ENCODE measurements around the gene CTSV. TPM values are rescaled to one million over a fixed set of nuclear protein-coding genes. Genes with fewer than 3 reads are reported as not detected.
A peak's percentile ranks its signal among the peaks of the same experiment; 100 is the strongest.
"Not testable (repeated sequence)": the region's sequence is repeated elsewhere in the genome, so short reads cannot be mapped to it uniquely, and the experiment has no call there.

The CTSV gene
- total RNA-seq, 1 experiment from 2014 or later: 82.2 TPM

GRCh38 chr9:97002195-97002594, 36.7 kb downstream of the CTSV start:
- not testable (repeated sequence) for H4K20me1 ChIP-seq (ENCODE audit: control insufficient read depth, insufficient read depth, insufficient read length); H3T11ph ChIP-seq (ENCODE audit: low read length); H3K79me1 ChIP-seq (ENCODE audit: insufficient read depth, low read depth, low read length, poor library complexity, severe bottlenecking); H3K9me3 ChIP-seq (ENCODE audit: control insufficient read depth, low read depth, low read length); DNase-seq; H4K91ac ChIP-seq (ENCODE audit: insufficient read length, low read depth, low read length); H2AFZ ChIP-seq (ENCODE audit: low read length); H2BK120ac ChIP-seq (ENCODE audit: low read depth, low read length, poor library complexity, severe bottlenecking); H3K4me2 ChIP-seq (ENCODE audit: insufficient read depth, insufficient read length, low read length); H4K8ac ChIP-seq (replicated peaks; ENCODE audit: insufficient read length, low read depth, low read length); H3K9ac ChIP-seq (ENCODE audit: extremely low read depth, insufficient read length, low read length); H3K27ac Mint-ChIP-seq; H3K27me3 Mint-ChIP-seq (ENCODE audit: low read depth); H2BK20ac ChIP-seq (ENCODE audit: low read depth, low read length, poor library complexity, severe bottlenecking); H3K14ac ChIP-seq (ENCODE audit: insufficient read depth, low read length); H4K5ac ChIP-seq (ENCODE audit: insufficient read length, low read depth, low read length); H3K27me3 ChIP-seq (ENCODE audit: insufficient read depth, low read length); H3K4me1 ChIP-seq (ENCODE audit: insufficient read depth, low read length); H3K79me2 ChIP-seq (ENCODE audit: insufficient read depth, low read length); H2AK5ac ChIP-seq (ENCODE audit: insufficient read length, low read length); H2BK12ac ChIP-seq (ENCODE audit: insufficient read length, low read depth, low read length); H3K4ac ChIP-seq (ENCODE audit: low read depth, low read length); H3K23me2 ChIP-seq (ENCODE audit: insufficient read length, low read depth, low read length, poor library complexity, severe bottlenecking); H3K18ac ChIP-seq (ENCODE audit: insufficient read length, low read depth, low read length); H3K9me3 Mint-ChIP-seq; H2BK15ac ChIP-seq (ENCODE audit: low read depth, low read length); H3K27ac ChIP-seq (ENCODE audit: insufficient read length, low read depth, low read length); H3K36me3 Mint-ChIP-seq (ENCODE audit: insufficient read depth in 1 of 3, low read depth in 3 of 3); H3K23ac ChIP-seq (ENCODE audit: insufficient read length, low read depth, low read length); H3K56ac ChIP-seq (ENCODE audit: insufficient read length, low read depth, low read length); H3K4me3 Mint-ChIP-seq; H2BK5ac ChIP-seq (ENCODE audit: insufficient read length, low read length)
- H3K4me1 Mint-ChIP-seq: peaks cover 20 to 31% of the 10 kb centered on the region in 2 experiments

DNA sequence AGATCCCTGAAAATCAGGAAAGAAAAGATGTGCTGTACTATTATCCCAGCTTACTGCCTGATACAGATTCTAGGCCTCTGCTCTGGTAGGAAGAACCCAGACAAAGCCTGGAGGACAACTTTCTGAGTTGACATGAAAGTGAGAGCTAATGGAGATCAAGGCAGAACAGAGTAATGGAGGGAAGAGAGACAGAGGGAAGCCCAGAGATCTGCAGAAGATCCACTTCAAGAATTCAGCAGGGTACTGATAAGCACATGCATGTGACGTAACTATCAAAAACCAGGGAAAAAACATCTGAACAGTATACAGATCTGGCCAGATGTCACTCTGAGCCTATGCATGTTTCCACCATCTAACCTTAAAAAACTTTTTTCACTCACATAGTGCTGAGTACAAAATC, 37.6 kb downstream of the CTSV start:
- not testable (repeated sequence) for H3K56ac ChIP-seq (ENCODE audit: insufficient read length, low read depth, low read length); H3K14ac ChIP-seq (ENCODE audit: insufficient read depth, low read length); H3K4me1 ChIP-seq (ENCODE audit: insufficient read depth, low read length); H2BK20ac ChIP-seq (ENCODE audit: low read depth, low read length, poor library complexity, severe bottlenecking); H4K91ac ChIP-seq (ENCODE audit: insufficient read length, low read depth, low read length); H3K4me2 ChIP-seq (ENCODE audit: insufficient read depth, insufficient read length, low read length); H2BK15ac ChIP-seq (ENCODE audit: low read depth, low read length); H3K9me3 ChIP-seq (ENCODE audit: control insufficient read depth, low read depth, low read length); H3K9me3 Mint-ChIP-seq; H4K8ac ChIP-seq (replicated peaks; ENCODE audit: insufficient read length, low read depth, low read length); H3K27ac ChIP-seq (ENCODE audit: insufficient read length, low read depth, low read length); H3T11ph ChIP-seq (ENCODE audit: low read length); H2BK5ac ChIP-seq (ENCODE audit: insufficient read length, low read length); H3K23me2 ChIP-seq (ENCODE audit: insufficient read length, low read depth, low read length, poor library complexity, severe bottlenecking); H3K79me1 ChIP-seq (ENCODE audit: insufficient read depth, low read depth, low read length, poor library complexity, severe bottlenecking); H3K4ac ChIP-seq (ENCODE audit: low read depth, low read length); H3K79me2 ChIP-seq (ENCODE audit: insufficient read depth, low read length); H4K20me1 ChIP-seq (ENCODE audit: control insufficient read depth, insufficient read depth, insufficient read length); H3K27me3 Mint-ChIP-seq (ENCODE audit: low read depth); H3K23ac ChIP-seq (ENCODE audit: insufficient read length, low read depth, low read length); DNase-seq; H2BK12ac ChIP-seq (ENCODE audit: insufficient read length, low read depth, low read length); H3K4me3 Mint-ChIP-seq; H2BK120ac ChIP-seq (ENCODE audit: low read depth, low read length, poor library complexity, severe bottlenecking); H3K9ac ChIP-seq (ENCODE audit: extremely low read depth, insufficient read length, low read length); H2AFZ ChIP-seq (ENCODE audit: low read length); H3K18ac ChIP-seq (ENCODE audit: insufficient read length, low read depth, low read length); H4K5ac ChIP-seq (ENCODE audit: insufficient read length, low read depth, low read length); H3K27me3 ChIP-seq (ENCODE audit: insufficient read depth, low read length); H3K36me3 Mint-ChIP-seq (ENCODE audit: insufficient read depth in 1 of 3, low read depth in 3 of 3); H2AK5ac ChIP-seq (ENCODE audit: insufficient read length, low read length)
- Mint-ChIP-seq H3K4me1 (peaks cover 22 to 33% of the 10 kb centered on the region in 2 experiments), H3K27ac (peak overlapping the region in 1 of 3 experiments; percentile 30; a peak in 1 of 7 replicates)
- no CpG with 5 or more reads among the region's 1 CpG for WGBS (ENCODE audit: extremely low coverage, insufficient read length, low lambda C conversion rate)

Measured in H9 (cell line).